Myocyte (in vitro differentiated cells): ENCODE measurements around the gene PIK3C3. TPM values are rescaled to one million over a fixed set of nuclear protein-coding genes. Genes with fewer than 3 reads are reported as not detected.
"Not testable (repeated sequence)": the region's sequence is repeated elsewhere in the genome, so short reads cannot be mapped to it uniquely, and the experiment has no call there.

ENCODE experiments used
- DNase-seq: peaks from one replicate; pipeline ENCODE4 v3.0.0-alpha.2; 2012; ENCODE audit warnings: low read depth
- total RNA-seq: library from RNA; depleted of rRNA; stranded (reverse); fragments of >200 nt; gene quantifications from 2 replicates; pipeline ENCODE4 v1.2.3, GENCODE V29; 2014

The PIK3C3 gene
- total RNA-seq, 1 donor from 2014 or later: 39.3 TPM

DNA sequence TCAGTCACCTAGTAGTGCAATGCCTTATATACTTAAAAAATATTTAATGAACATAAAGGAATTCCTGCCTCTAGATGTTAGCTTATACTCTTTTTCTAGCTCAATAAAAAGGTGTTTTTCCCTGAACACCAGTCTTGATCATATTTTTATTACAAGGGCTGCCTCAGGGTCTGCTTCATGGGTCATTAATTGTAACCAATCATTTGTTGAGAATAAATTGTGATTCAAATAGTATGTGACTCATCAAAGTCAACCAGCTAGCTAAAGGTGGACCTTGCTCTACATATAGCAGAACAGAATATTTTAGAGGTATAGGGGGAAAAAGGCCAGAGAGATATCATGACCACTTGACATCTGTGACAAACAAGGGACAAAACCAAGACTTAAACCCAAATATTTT lies 114.0 kb downstream of the PIK3C3 start:
- DNase-seq: no peak

DNA sequence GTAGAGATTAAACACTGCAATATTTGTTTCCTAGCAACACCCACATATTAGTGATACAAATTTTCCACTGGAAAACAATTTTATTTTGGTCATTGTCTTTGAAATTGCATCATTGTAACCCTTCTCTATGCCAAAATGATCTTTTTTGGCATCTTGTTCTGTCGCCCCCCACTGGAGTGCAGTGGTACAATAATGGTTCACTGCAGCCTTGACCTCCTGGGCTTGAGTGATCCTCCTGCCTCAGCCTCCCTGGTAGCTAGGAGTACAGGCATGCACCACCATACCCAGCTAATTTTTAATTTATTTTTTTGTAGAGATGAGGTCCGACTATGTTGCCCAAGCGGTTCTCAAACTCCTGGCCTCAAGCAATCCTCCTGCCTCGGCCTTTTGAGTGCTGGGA lies 117.4 kb downstream of the PIK3C3 start:
- peak; percentile 1 for DNase-seq

GRCh38 chr18:42074704-42075103 lies 119.7 kb downstream of the PIK3C3 start:
- DNase-seq: no peak

- DNase-seq: no peak
Observed at GRCh38 chr18:42078711-42079110, 123.7 kb downstream of the PIK3C3 start.

- no peak for DNase-seq
Observed at GRCh38 chr18:42080340-42080739, 125.3 kb downstream of the PIK3C3 start.

GRCh38 chr18:42082415-42083234 lies 127.6 kb downstream of the PIK3C3 start:
- no peak for DNase-seq

GRCh38 chr18:42086288-42086687 lies 131.3 kb downstream of the PIK3C3 start:
- no peak for DNase-seq

DNA sequence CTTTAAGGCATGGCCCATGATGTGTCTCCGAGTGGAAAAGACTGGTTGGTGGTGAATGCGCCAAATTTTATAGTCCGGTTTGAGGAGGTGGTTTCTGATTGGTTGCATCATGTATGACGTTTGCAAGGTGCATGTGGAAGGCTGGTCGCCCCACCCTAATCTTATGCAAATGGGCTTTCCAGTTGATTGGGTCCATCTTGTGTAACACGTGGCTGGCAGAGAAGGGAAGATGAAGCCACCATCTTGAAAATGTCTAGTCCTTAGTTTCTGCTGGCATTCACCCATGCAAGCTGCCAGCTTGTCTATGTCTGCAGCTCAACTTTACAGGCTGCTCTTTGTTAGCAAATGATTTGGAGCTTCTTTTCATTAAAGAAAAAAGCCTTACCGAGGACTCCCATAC lies 132.2 kb downstream of the PIK3C3 start:
- DNase-seq: no peak

DNA sequence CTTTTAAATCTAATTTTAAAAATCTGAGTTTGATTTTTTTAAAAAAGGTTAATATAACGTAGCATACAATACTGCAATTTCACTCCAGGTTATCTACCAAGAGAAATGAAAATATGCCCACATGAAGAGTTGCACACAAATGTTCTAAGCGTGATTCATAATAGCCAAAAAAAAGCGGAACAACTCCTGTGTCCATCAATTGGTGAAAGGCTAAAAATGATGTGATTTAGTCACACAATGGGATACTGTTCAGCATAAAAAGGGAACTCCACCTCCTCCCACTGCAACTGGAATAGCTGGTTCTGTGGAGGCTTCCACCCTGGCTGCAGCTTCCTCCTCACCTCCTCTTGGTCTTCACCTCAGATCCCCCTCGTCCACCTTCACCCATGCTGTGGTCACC lies 132.8 kb downstream of the PIK3C3 start:
- no peak for DNase-seq

GRCh38 chr18:42092848-42093247 lies 137.8 kb downstream of the PIK3C3 start:
- no peak for DNase-seq

DNA sequence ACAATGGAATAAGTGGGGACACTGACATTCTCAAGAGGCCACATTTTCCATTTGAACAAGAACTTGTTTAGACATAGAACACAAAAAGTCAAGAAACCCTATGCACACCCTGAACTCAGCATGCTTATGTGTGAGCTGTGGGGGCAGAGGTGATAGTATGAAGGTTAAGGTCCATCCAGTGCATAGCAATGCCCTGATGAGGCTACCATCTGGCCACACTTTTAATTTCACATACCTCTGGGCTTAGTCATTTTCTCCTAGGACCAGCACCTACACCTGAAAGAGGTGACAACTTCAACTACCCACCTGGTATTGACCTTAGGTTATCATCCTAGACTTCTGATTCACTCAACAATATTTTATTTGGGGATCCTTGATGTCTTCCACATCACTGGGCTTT lies 139.8 kb downstream of the PIK3C3 start:
- DNase-seq: no peak

- no peak for DNase-seq
Observed at GRCh38 chr18:42095732-42096377, 140.8 kb downstream of the PIK3C3 start.

GRCh38 chr18:42100248-42100647 lies 145.2 kb downstream of the PIK3C3 start:
- DNase-seq: no peak

DNA sequence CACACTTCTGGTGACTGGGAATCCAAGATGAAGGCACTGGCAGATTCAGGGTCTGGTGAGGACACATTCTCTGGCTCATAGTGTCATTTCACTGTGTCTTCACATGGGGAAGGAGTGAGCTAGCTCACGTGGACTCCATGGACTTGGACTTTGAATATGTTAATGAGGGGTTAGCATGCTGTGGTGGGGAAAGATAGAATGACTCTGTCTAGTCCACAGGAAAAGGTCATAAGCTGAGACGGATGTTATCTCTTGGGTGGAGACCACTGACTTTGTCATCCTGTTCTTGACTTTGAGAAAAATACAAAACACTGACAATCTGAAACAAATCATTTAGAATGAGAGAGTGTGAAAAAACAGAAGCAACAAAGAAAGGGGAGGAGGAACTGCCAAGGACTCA lies 145.9 kb downstream of the PIK3C3 start:
- no peak for DNase-seq

- DNase-seq: no peak
Observed at GRCh38 chr18:42105394-42105793, 150.4 kb downstream of the PIK3C3 start.

DNA sequence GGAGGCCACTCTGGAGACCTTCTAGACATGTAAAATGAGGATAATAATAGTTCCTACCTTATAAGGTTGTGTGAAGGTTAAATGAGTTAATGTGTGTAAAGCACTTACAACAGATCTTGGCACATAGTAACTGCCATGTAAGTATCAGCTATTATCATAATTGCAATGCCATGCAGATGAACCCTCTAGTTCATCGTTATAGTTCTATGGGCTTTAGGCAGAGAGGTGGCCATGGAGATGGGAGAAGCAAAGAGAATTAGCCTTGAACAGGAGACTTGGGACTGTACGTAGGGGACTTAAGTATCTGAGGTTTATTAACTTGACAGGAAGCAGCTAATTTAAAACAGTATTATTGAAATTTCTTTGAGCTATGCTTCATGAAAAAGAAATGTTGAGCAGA lies 151.8 kb downstream of the PIK3C3 start:
- no peak for DNase-seq

DNA sequence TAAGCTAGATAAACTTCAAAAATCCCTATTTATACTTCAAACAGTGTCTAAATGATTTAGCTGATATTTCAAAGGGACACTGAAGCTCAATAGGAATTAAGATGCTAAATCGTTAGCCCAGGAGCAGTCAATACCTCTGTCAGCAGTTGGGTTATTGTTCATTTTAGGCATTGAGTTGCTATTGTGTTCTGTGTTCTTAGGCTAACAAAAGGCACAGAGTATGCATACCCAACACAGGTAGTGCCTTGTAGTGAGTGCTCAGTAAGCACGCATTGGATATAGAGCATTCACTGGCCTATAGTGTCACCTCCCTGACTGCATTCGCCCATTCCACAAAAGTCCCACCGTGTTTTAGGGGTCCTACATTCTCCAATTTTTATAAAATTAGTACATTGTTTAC lies 152.3 kb downstream of the PIK3C3 start:
- DNase-seq: no peak

GRCh38 chr18:42107691-42108450 lies 152.8 kb downstream of the PIK3C3 start:
- DNase-seq: no peak

DNA sequence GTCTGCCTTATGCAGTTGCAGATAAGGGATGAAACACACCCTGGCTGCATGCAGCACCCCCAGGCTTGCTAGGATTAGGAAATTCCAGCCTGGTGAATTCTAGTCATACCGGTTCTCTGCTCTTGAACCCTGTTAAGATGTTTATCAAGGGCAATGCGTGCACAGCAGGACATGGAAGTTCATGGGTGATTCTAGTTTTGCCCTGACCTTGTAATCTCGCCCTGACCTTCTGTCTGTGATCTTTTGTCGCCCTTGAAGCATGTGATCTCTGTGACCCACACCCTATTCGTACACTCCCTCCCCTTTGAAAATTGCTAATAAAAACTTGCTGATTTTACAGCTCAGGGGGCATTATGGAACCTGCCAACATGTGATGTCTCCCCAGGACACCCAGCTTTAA lies 157.1 kb downstream of the PIK3C3 start:
- DNase-seq: not testable (repeated sequence)

DNA sequence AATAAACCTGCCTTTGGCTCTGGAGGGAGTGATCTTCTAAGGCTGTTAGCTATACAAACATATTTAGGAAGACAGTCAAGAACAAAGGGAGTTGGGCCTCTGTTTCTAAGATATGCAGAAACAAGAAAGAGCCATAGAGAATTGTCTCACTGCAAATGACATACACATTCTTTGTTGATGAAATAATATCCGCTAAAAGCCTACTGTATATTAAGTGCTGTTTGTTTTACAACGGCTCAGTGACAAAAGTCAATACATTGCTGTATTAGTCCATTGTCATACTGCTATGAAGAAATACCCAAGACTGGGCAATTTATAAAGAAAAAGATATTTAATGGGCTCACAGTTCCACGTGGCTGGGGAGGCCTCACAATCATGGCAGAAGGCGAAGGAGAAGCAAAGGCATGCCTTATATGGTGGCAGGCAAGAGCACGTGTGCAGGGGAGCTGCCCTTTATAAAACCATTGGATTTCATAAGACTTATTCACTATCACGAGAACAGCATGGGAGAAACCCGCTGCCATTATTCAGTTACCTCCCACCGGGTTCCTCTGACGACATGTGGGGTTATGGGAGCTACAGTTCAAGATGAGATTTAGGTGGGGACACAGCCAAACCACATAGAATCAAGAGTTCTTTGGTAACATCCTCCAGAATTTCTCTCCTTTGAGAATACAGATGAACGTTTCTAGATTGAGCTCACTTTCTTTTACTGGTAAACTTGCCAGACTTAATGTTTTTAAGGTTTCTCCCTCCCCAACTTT lies 157.8 kb downstream of the PIK3C3 start:
- no peak for DNase-seq

GRCh38 chr18:42113529-42114191 lies 158.6 kb downstream of the PIK3C3 start:
- DNase-seq: peak; percentile 29
